HG03575 (cell line): ENCODE results near the gene MAP3K20.
"Not testable (repeated sequence)": the region's sequence is repeated elsewhere in the genome, so short reads cannot be mapped to it uniquely, and the experiment has no call there.

ENCODE experiments used
- ATAC-seq: cut with Tn5 transposase; IDR thresholded peaks from one replicate; pipeline ENCODE4 v1.9.1; 2021; ENCODE audit not compliant: unreplicated experiment, insufficient number of reproducible peaks, low FRiP score; ENCODE audit errors: extremely low read depth

MAP3K20 gene

DNA sequence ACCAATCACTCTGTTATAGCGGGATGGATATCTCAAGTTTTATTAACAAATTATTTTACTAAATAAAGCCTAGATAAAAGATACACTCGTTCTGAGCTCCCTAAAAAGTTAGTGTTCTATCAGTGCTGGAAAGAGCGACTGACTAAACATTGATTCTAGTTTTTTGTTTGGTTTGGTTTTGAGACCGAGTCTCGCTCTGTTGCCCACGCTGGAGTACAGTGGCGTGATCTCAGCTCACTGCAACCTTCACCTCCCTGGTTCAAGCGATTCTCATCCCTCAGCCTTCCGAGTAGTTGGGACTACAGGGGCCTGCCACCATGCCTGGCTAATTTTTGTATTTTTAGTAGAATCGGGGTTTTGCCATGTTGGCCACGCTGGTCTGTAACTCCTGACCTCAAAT, 205.2 kb downstream of the MAP3K20 start:
- ATAC-seq: no peak

DNA sequence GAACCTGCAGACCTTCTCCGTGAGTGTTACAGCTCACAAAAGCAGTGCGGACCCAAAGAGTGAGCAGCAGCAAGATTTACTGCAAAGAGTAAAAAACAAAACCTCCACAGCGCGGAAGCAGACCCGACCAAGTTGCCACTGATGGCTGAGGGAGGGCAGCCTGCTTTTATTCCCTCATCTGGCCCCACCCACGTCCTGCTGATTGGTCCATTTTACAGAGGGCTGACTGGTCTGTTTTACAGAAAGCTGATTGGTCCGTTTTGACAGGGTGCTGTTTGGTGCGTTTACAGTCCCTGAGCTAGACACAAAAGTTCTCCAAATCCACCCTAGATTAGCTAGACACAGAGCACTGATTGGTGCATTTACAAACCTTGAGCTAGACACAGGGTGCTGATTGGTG, 206.3 kb downstream of the MAP3K20 start:
- not testable (repeated sequence) for ATAC-seq

DNA sequence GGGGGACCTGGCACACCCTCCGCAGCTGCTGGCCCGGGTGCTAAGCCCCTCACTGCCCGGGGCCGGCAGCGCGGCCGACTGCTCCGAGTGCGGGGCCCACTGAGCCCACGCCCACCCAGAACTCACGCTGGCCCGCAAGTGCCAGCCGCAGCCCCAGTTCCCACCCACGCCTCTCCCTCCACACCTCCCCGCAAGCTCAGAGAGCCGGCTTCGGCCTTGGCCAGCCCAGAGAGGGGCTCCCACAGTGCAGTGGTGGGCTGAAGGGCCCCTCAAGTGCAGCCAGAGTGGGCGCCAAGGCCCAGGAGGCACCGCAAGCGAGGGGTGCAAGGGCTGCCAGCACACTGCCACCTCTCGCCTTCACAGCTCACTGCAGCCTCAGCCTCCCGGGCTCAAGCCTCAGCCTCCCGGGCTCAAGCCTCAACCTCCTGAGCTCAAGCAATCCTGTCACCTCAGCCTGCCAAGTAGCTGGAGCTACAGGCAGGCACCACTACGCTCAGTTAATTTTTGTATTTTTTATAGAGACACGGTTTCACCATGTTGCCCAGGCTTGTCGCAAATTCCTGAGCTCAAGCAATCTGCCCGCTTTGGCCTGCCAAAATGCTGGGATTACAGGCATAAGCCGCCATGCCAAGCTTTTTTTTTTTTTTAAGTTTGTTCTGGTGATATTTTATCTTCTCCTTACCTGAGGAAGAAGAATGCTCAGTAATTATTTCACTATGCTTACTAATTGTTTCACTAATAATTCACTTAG, 207.3 kb downstream of the MAP3K20 start:
- ATAC-seq: no peak

DNA sequence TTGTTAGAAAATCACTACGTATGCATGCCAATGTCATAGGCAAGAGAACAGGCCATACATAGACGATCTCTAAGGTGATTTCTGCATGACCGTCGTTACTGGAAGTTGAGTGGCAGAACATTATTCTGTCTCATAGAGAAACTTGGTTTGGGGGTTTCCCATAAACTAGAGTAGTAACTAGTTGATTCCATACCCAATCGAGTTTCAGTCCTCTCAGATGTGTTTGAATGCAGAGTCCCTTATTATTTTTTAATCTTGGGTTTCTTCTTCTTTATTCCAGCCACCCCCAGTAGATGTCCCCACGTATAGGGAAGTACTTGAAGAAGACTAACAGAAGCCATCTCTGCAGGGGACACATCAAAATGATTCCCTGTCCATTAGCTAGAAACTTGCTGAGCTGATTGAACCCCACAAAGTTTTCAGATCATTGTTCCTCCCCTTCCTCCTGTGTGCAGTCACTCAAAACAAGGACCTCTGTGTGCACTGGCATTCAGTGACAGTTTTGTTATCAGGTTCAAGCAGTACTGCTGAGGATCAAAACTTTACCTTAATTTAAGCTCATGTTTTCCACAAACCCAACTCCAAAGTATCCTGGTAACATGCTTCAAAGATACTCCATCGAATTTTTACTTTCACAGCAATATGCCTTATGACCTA, 210.6 kb downstream of the MAP3K20 start:
- ATAC-seq: no peak

DNA sequence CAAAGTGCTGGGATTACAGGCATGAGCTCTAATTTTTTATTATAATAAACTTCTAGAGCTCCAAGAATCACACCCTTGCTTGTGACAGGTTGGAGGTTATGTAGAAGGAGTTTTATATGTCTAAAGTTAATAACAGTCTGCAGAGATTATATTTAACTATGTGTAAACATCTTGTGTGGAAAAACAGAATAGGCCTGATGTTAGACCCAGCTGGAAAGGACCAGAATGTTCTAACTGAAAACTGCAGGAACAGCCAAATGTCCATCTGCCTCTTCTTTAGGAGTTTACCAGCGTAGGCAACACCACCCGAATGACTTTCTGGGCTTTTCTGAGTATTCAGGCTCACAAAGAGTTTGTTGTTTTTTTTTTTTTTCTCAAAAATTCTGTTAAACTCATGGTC, 211.9 kb downstream of the MAP3K20 start:
- ATAC-seq: no peak

DNA sequence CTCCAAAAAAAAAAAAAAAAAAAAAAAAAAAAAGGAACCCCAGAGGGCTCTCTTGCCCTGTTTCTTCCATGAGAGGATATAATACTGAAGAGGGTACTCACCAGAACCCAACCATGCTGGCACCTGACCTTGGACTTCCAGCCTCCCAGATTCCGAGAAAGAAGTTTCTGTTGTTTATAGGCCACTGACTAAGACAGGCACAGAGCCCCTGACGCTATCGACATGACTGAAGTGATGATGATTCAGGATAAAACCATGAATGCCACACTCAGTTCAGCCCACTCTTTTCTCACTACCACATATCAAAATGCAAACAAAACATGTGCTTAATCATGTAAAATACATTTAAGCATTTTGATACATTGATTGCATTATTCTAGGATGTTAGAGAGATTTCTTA, 212.9 kb downstream of the MAP3K20 start:
- ATAC-seq: no peak

DNA sequence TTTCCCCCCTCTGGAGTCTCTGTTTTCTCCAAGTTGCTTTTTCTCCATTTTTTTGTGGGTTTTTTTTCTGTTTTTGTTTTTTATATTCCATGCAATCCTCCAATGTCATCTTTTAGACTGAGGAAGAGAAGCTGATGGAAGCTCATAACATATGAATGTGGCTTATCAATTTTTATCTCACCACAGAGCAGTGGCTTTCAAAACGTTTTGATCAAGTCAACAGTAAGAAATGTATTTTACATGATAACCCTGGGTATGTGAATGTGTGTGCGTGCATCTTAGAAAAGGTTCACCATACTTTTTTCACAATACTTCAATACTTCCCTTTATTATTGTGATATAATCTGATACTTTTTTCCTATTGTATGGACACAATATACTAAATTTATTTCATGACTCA, 214.4 kb downstream of the MAP3K20 start:
- ATAC-seq: no peak

DNA sequence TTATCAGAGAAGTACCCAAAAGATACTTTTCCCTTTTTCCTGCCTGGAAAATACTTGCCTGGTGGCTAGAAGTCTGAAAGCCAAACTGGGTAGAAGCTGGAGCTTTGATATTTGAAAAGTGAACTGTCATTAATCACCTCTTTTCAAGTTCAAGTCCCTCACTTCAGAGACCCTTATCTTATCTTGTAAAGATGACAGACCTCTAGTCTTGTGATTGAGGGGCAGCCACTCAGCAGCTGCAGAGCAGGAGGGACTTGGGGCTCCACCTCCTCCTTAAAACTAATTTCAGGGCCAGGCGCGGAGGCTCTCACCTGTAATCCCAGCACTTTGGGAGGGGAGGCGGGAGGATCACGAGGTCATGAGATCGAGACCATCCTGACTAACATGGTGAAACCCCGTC, 214.9 kb downstream of the MAP3K20 start:
- ATAC-seq: no peak

DNA sequence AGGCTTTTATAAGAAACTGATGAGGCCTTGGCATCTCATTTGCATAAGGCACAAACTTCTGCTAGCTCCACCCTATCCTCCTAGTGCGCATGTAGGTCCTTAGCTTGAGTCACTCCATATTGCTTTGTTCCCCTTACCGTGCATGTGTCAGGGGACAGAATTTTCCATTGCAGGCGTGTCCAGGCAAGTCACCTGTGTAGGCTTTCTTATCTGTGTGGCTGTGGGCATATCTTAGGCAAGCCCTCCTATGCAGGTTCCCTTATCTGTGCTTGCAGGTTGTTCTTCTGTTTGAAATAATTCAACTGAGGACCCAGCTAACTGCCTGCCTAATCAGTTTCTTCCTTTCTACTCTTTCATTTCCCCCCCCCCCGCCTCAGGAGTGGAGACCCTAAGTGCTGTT, 215.8 kb downstream of the MAP3K20 start:
- no peak for ATAC-seq

DNA sequence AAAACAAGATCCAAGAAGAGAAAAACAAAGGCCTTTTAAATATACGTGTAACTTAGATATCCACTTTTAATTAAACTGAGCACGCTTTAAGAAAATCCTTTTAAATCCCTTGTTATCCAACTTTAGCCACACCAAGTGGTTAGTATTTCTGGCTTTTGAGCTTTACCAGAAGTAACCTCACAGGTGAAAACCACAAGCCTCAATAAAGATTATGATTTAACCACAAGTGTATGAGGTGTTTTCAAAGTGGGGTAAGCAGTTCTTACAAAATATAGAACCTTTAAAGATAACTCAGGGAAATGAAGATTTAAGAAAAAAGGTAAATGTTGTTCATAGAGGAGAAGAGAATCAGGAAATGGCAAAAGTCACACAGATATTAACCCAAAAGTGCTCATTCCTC, 220.6 kb downstream of the MAP3K20 start:
- ATAC-seq: no peak

DNA sequence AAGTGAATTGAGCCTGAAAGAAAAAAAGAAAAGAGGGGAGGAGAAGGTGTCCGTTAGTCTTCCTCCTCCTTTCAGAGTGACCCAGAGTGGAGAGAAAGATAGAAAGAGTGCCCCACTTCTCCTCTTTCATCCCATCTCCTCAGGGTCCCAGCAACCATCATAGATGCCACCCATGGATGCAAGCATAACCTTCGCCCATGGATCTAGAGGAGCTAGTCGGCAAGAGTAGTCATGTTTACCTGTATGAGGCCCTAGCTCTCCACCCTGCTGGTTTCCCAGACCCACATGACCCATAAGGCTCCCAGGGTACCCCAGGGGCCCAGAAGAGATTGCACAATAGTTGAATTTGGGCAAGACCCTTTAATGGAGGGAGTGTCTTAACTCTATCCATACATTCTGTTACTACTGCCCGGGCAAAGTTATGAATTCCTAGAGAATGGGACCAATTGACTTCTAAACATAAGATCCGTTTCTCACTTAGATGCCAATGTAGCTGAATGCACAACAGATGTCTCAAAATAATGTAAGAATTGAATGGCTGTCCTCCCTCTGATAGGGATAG, 223.0 kb downstream of the MAP3K20 start:
- no peak for ATAC-seq

DNA sequence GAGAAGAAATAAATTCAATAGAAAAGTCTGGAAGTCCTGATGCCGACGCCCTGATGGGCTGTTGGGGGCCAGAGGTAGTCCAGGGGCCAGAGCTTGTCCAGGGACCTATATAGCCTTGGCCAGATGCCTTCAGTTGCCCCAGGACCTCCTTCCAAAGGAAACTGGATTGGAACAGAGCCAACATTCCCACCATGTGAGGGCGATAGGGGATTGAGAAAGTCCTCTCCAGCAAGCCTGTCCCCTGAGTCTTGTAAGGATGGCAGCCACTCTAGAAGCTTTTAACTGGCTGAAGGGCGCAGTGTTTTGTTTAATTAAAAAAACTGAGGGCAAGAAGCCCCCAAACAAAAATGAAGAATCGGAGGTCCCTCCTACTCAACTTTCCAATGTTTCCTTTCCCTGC, 224.1 kb downstream of the MAP3K20 start:
- no peak for ATAC-seq

DNA sequence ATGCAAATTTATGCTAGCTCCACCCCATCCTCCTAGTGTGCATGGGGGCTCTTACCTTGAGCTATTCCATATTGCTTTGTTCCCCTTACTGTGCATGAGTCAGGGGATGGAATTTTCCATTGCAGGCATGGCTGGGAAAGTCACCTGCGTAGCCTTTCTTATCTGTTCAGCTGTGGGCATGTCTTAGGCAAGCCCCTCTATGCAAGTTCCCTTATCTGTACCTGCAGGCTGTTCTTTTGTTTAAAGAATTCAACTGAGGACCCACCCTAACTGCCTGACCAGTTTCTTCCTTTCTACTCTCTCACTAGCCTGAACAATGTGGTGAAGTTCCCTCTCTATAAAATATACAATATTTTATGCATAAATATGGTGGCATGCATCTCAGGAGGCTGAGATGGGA, 224.8 kb downstream of the MAP3K20 start:
- no peak for ATAC-seq

DNA sequence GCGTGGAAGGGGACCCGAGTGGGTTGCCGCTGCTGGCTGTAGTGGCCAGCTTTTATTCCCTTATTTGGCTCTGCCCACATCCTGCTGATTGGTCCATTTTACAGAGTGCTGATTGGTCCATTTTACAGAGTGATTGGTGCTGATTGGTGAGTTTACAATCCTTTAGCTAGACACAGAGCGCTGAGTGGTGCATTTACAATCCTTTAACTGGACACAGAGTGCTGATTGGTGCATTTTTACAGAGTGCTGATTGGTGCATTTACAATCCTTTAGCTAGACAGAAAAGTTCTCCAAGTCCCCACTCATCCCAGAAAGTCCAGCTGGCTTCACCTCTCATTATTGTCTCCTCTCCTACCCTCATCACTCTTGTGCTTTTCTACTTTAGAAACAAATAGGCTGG, 225.9 kb downstream of the MAP3K20 start:
- not testable (repeated sequence) for ATAC-seq

DNA sequence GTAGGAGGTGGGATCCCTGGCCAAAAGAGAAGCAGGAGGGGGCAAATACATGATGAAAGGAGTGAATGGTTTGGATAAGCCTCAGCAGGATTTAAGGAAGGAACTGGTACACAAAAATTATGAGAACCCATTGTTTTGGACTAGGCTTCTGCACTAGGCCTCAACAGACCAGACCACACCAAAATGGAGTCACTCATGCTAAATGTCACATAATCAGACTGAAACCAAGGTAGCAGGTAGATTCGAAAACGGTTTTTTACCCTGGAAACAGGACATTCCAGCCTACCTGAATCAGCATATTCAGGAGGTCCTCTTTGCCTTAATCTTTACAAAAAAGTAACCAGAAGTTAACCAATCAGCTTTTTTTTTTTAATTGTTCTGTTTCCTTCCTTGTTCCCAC, 229.7 kb downstream of the MAP3K20 start:
- no peak for ATAC-seq

DNA sequence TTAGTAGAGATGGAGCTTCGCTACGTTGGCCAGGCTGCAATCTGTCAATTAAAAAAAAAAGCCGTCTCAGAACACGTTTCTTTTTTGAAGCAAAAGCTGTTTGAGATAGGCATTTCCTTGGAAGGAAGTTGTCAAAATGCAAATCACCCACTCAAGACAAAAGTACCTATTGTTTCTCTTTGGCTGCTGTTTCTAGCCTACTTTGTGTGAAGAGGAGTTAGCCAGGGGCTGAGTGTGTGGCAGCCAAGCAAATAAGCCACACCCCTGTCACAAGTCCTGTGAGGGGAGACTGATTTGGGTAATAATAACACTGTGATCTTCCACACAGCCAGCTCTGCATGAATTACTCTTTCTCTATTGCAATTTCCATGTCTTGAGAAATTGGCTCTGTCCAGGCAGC, 231.6 kb downstream of the MAP3K20 start:
- no peak for ATAC-seq

DNA sequence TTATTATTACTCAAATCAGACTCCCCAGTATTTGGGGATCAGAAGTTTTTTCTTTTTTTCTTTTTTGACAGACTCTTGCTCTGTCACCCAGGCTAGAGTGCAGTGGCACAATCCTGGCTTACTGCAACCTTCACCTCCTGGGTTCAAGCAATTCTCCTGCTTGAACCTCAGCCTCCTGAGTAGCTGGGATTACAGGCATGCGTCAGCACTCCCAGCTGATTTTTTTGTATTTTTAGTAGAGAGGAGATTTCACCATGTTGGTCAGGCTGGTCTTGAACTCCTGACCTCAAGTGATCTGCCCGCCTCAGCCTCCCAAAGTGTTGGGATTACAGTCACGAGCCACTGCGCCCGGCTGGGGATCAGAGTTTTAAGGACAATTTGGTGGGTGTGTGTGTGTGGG, 233.7 kb downstream of the MAP3K20 start:
- not testable (repeated sequence) for ATAC-seq

DNA sequence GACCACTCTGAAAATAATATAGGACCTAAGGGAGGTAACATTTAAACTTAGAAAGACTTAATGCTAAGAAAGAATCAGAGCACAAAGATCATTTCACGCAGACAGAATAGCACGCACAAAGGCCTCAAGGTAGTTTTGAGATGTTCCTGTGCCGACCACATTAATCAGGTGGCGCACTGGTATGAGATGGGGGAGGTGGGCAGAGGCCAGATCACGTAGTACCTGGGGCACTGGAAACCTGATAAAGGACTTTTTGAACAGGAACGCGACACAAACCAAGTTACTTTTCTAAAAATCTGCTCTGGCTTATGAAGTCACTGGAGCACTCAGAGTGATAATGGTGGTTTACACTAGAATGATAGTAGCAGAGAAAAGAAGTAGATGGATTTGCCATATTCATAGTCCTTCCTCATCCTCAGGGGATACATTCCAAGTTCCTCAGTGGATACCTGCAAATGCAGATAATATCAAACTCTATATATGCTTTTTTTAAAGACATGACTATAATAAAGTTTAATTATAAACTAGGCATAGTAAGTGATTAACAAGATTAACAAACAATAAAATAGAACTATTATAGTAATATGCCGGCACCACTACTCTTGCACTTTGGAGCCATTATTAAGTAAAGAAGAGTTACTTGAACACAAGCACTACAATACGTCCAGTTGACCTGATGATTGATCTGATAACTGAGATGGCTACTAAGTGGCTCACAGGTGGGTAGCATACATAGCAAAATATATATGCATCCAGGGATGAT, 236.4 kb downstream of the MAP3K20 start:
- ATAC-seq: no peak
